Measurements from ENCODE around the gene KIRREL3. TPM values are rescaled to one million over a fixed set of nuclear protein-coding genes. Genes with fewer than 3 reads are reported as not detected.

KIRREL3 gene
- total RNA-seq, 1 experiment from 2014 or later: 2.2 TPM

DNA sequence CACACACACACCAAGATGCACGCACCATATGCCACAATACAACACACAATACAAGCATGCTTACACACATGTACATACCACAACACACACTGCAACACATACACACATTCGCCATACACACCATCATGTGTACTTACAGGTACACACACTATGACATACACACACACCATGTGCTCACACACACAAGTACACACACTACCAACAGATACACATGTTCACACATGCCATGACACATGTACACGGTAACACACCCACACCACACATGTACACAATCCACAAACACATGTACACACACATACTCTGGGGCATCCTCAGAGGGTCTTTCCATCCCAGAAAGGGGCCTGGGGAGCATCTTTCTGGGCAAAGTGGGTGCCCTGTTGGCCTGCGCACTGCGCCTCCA lies 562.8 kb downstream of the KIRREL3 start:
- no peaks in the 10 kb centered on the region for H4K20me1 ChIP-seq (ENCODE audit: insufficient read depth)
- no peaks in the 10 kb centered on the region for H3K79me2 ChIP-seq (ENCODE audit: low read depth)
- H3K4me1 ChIP-seq (replicated peaks; ENCODE audit: insufficient read depth): peaks cover 7% of the 10 kb centered on the region
- H3K9me2 ChIP-seq (ENCODE audit: insufficient read depth): no peaks in the 10 kb centered on the region
- peaks cover 7% of the 10 kb centered on the region; the same call in 1 of the 2 replicates for H3F3A ChIP-seq (ENCODE audit: insufficient read depth, low read depth)
- intact Hi-C loops (cut with micrococcal nuclease; ENCODE audit: unreplicated experiment): loop anchor here (10.0 kb wide), 1 partner anchor 93 kb away; no protein-coding TSS in a partner anchor
- 0 out of 2 replicates have a peak, but pooled peaks cover 5% of the 10 kb centered on the region for H3K36me3 ChIP-seq (ENCODE audit: low read depth)
- ChIA-PET CTCF (no interaction called here), POLR2A (ENCODE audit: unreplicated experiment) (no interaction called here)
- no peak overlapping the region for H3K4me2 ChIP-seq
- no peaks in the 10 kb centered on the region for H3K27me3 ChIP-seq (ENCODE audit: insufficient read depth, low read depth)
- BruUV-seq (replicated peaks): no TSS peak
- H3K9me3 ChIP-seq (ENCODE audit: insufficient read depth, low read depth): no peaks in the 10 kb centered on the region
- H3K4me3 ChIP-seq: no peak overlapping the region
- H2AFZ ChIP-seq: no peak overlapping the region
- no peak overlapping the region for H3K27ac ChIP-seq
- DNase-seq: no peak
- TF ChIP-seq, protein P1, sequence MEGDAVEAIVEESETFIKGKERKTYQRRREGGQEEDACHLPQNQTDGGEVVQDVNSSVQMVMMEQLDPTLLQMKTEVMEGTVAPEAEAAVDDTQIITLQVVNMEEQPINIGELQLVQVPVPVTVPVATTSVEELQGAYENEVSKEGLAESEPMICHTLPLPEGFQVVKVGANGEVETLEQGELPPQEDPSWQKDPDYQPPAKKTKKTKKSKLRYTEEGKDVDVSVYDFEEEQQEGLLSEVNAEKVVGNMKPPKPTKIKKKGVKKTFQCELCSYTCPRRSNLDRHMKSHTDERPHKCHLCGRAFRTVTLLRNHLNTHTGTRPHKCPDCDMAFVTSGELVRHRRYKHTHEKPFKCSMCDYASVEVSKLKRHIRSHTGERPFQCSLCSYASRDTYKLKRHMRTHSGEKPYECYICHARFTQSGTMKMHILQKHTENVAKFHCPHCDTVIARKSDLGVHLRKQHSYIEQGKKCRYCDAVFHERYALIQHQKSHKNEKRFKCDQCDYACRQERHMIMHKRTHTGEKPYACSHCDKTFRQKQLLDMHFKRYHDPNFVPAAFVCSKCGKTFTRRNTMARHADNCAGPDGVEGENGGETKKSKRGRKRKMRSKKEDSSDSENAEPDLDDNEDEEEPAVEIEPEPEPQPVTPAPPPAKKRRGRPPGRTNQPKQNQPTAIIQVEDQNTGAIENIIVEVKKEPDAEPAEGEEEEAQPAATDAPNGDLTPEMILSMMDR (conservative IDR thresholded peaks at IDR 0.05): no peak
- no peak for TF ChIP-seq EZH2 (IDR thresholded peaks at IDR 0.05; ENCODE audit: low read depth)

- H3K27me3 ChIP-seq (ENCODE audit: insufficient read depth, low read depth): no peaks in the 10 kb centered on the region
- no peaks in the 10 kb centered on the region for H4K20me1 ChIP-seq (ENCODE audit: insufficient read depth)
- no peak overlapping the region for H3K4me3 ChIP-seq
- CTCF ChIA-PET: no interaction called here
- POLR2A ChIA-PET (ENCODE audit: unreplicated experiment): no interaction called here
- intact Hi-C loops (cut with micrococcal nuclease; ENCODE audit: unreplicated experiment): loop anchor here (10.0 kb wide), 1 partner anchor 91 kb away; no protein-coding TSS in a partner anchor
- H3K79me2 ChIP-seq (ENCODE audit: low read depth): no peaks in the 10 kb centered on the region
- H2AFZ ChIP-seq: no peak overlapping the region
- H3K9me2 ChIP-seq (ENCODE audit: insufficient read depth): no peaks in the 10 kb centered on the region
- H3F3A ChIP-seq (ENCODE audit: insufficient read depth, low read depth): peaks cover 17% of the 10 kb centered on the region; the same call in 1 of the 2 replicates
- H3K27ac ChIP-seq: no peak overlapping the region
- peaks cover 20% of the 10 kb centered on the region for H3K4me1 ChIP-seq (replicated peaks; ENCODE audit: insufficient read depth)
- DNase-seq: no peak
- no peak overlapping the region for H3K4me2 ChIP-seq
- H3K9me3 ChIP-seq (ENCODE audit: insufficient read depth, low read depth): no peaks in the 10 kb centered on the region
- BruUV-seq (replicated peaks): no TSS peak
- TF ChIP-seq, protein P1 (conservative IDR thresholded peaks at IDR 0.05): no peak
- no peak for TF ChIP-seq EZH2 (IDR thresholded peaks at IDR 0.05; ENCODE audit: low read depth)
- 0 out of 2 replicates have a peak, but pooled peaks cover 5% of the 10 kb centered on the region for H3K36me3 ChIP-seq (ENCODE audit: low read depth)
Observed at GRCh38 chr11:126436209-126436755, 564.3 kb downstream of the KIRREL3 start.

DNA sequence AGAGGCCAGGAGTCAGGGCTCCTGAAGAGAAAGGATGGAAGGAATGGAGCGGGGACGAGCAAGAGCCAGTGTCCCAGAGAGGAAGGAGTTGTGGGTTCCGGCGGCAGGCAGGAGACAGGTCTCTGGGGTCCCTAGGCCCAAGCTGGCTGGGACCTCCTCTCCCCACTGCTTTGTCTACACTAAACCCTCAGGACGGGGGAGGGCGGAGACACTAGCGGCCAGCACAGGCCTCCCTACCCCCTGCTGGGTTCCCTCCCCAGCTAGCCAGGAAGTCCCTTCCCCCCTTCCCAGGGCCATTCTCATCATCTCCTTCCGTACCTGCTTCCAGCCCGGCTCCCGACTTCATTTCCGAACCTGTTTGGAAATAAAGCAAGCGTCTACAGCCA lies 565.6 kb downstream of the KIRREL3 start:
- DNase-seq: no peak
- Histone ChIP-seq H4K20me1 (ENCODE audit: insufficient read depth) (no peaks in the 10 kb centered on the region), H3K9me2 (ENCODE audit: insufficient read depth) (no peaks in the 10 kb centered on the region), H3K27me3 (ENCODE audit: insufficient read depth, low read depth) (no peaks in the 10 kb centered on the region), H3F3A (ENCODE audit: insufficient read depth, low read depth) (peaks cover 23% of the 10 kb centered on the region; the same call in 1 of the 2 replicates), H3K9me3 (ENCODE audit: insufficient read depth, low read depth) (no peaks in the 10 kb centered on the region), H3K79me2 (ENCODE audit: low read depth) (no peaks in the 10 kb centered on the region), H3K27ac (no peak overlapping the region), H3K36me3 (ENCODE audit: low read depth) (0 out of 2 replicates have a peak, but pooled peaks cover 5% of the 10 kb centered on the region), H3K4me1 (replicated peaks; ENCODE audit: insufficient read depth) (peaks cover 25% of the 10 kb centered on the region), H3K4me3 (no peak overlapping the region), H3K4me2 (no peak overlapping the region), H2AFZ (no peak overlapping the region)
- intact Hi-C loops (cut with micrococcal nuclease; ENCODE audit: unreplicated experiment): loop anchor here (10.0 kb wide), 1 partner anchor 90 kb away; no protein-coding TSS in a partner anchor
- BruUV-seq (replicated peaks): no TSS peak
- no peak for TF ChIP-seq EZH2 (IDR thresholded peaks at IDR 0.05; ENCODE audit: low read depth)
- TF ChIP-seq, protein P1 (conservative IDR thresholded peaks at IDR 0.05): no peak
- ChIA-PET CTCF (no interaction called here), POLR2A (ENCODE audit: unreplicated experiment) (no interaction called here)
